NB4 (cell line): ENCODE data around the gene CTIF.

Experiments
- POLR2A ChIP-seq: IDR thresholded peaks from 2 replicates; pipeline ENCODE4 v1.6.1; 2011; ENCODE audit warnings: mild to moderate bottlenecking; ENCODE audit not compliant: insufficient read length; ENCODE audit errors: extremely low read depth
- TF ChIP-seq, protein P1 (sequence below): IDR thresholded peaks from one replicate; pipeline ENCODE4 v1.5.1; 2012; ENCODE audit warnings: low read depth, low read length

DNA sequence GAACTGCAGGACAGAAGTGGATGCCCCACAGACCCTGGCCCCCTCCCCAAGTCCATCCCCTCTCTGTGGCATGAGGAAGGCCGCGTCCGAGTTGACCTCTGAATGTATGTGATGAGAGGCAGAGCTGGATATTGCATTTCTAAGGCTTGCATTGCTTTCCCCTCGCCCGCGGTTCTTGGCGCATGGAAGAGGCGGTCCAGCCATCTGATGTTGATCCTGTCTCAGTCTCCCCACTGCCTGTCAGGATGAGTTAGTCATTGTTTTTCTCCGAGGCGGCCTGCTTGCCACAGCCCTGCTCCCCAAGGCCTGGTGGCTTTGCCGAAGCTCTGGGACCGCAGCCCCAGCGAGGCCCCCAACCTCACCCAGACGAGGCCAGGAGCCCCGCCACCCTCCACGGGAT is 323.3 kb downstream of the CTIF start:
- TF ChIP-seq, protein P1, sequence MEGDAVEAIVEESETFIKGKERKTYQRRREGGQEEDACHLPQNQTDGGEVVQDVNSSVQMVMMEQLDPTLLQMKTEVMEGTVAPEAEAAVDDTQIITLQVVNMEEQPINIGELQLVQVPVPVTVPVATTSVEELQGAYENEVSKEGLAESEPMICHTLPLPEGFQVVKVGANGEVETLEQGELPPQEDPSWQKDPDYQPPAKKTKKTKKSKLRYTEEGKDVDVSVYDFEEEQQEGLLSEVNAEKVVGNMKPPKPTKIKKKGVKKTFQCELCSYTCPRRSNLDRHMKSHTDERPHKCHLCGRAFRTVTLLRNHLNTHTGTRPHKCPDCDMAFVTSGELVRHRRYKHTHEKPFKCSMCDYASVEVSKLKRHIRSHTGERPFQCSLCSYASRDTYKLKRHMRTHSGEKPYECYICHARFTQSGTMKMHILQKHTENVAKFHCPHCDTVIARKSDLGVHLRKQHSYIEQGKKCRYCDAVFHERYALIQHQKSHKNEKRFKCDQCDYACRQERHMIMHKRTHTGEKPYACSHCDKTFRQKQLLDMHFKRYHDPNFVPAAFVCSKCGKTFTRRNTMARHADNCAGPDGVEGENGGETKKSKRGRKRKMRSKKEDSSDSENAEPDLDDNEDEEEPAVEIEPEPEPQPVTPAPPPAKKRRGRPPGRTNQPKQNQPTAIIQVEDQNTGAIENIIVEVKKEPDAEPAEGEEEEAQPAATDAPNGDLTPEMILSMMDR = no peak
- no peak for TF ChIP-seq POLR2A
